ENCODE results near the gene DET1. TPM values are rescaled to one million over a fixed set of nuclear protein-coding genes. Genes with fewer than 3 reads are reported as not detected.
"Not testable (repeated sequence)": the region's sequence is repeated elsewhere in the genome, so short reads cannot be mapped to it uniquely, and the experiment has no call there.

DET1 gene
- polyA plus RNA-seq (ENCODE audit: insufficient read length in 12 of 12) = 10 to 100 TPM in 7 of 12 donors, 1 to 10 TPM in 4, not detected in 1; 4.7 to 13.4 (median 10.4) TPM
- long read RNA-seq, donor 1, transcript DET1-208 (1 exons, 3,844 nt) = major isoform, 7 of 8 reads
- long read RNA-seq, donor 1, partial matches to known transcripts = 0 of 8 reads
- long read RNA-seq, donor 1, other reads (novel, unspliced or antisense) = 0 of 8 reads
- long read RNA-seq, donor 2, partial matches to known transcripts = 0 of 7 reads
- long read RNA-seq, donor 2, other reads (novel, unspliced or antisense) = 0 of 7 reads
- long read RNA-seq, donor 3, partial matches to known transcripts = 0 of 2 reads
- long read RNA-seq, donor 3, other reads (novel, unspliced or antisense) = 0 of 2 reads
- long read RNA-seq, donor 4, partial matches to known transcripts = 0 of 4 reads
- long read RNA-seq, donor 4, other reads (novel, unspliced or antisense) = 0 of 4 reads
- long read RNA-seq, donor 5, partial matches to known transcripts = 0 of 8 reads
- long read RNA-seq, donor 5, other reads (novel, unspliced or antisense) = 0 of 8 reads
- long read RNA-seq, donor 6, partial matches to known transcripts = 0 of 6 reads
- long read RNA-seq, donor 6, other reads (novel, unspliced or antisense) = 0 of 6 reads
- long read RNA-seq, donor 7, partial matches to known transcripts = 0 of 2 reads
- long read RNA-seq, donor 7, other reads (novel, unspliced or antisense) = 0 of 2 reads
- long read RNA-seq, donor 8, transcript DET1-208 (1 exons, 3,844 nt) = major isoform, 6 of 8 reads
- long read RNA-seq, donor 8, partial matches to known transcripts = 0 of 8 reads
- long read RNA-seq, donor 8, other reads (novel, unspliced or antisense) = 0 of 8 reads
- long read RNA-seq, donor 9 = 0 reads
- long read RNA-seq, donor 10, partial matches to known transcripts = 0 of 5 reads
- long read RNA-seq, donor 10, other reads (novel, unspliced or antisense) = 0 of 5 reads
- long read RNA-seq, donor 11, partial matches to known transcripts = 0 of 5 reads
- long read RNA-seq, donor 11, other reads (novel, unspliced or antisense) = 0 of 5 reads

DNA sequence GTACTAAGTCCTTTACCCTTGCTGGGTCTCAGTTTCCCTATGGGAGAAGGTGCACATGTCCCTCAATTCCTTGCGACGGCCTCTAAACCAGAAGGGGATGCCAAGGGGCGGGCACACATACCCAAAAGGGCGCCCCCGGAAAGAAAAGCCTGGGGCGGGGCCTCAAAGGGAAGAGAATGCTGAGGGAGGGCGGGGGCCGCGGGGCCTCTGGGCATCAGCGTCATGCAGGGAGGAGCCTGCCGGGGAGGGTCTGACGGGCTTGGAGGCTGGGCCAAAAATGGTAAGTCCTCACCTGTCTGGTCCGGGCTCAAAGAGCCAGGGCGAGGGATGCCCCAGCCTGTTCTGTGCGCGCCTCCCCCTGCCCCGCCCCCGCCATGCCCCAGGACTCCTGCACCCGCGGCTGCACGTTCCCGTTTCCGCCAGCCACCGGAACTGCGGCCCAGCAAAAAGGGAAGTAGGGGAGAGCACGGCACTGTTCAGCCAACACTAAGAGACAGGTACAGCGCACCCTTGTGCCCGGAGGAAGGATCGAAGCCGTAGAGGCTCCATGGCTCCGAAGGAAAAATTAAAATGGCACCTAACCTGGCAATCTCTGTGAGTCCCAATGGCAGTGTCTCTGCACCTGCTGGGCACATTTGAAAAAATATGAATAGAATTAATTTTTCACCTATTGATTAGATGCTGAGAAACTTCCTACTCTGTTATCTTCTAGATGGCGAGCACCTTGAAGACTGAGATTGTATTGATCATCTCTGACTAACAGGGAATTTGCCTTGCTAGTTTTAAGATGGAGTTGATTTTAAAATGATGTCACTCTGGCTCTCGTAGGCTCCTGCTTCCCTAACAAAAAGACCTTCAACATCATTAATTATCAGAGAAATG is at the start of gene DET1:
TSS of gene DET1 (minus strand) at position 434 of the 882 bp plus-strand sequence. CDS start 14,976 bp downstream, outside the sequence.
- DNase-seq = peak; percentile 91

DNA sequence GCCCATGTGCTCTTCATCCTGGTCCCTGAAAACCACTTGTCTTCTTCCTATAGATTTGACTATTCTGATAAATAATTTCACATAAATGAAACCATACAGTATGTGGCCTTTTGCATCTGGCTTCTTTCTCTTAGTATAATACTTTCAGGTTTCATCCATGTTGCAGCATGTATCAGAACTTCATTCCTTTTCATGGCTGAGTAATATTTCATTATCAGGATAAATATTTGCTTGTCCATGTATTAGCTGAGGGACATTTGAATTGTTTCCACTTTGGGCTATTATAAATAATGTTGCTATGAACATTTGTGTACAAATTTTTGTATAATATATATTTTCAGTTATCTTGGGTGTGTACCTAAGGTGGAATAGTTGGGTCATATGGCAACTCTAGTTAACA is 44.9 kb upstream of the DET1 start:
- DNase-seq = no peak

DNA sequence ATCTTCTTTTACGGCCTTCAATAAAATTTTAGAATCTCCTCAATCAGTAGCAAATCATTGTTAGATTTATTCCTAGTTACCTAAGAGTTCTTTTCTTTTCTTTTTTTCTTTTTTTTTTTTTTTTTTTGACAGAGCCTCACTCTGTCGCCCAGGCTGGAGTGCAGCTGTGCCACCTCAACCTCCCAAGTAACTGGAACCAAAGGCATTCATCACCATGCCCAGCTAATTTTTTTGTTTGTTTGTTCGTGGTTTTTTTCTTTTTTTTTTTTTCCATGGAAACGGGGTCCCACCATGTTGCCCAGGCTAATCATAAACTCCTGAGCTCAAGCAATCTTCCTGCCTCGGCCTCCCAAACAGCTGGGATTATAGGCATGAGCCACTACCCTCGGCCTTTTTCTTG is 44.3 kb upstream of the DET1 start:
- no peak for DNase-seq

DNA sequence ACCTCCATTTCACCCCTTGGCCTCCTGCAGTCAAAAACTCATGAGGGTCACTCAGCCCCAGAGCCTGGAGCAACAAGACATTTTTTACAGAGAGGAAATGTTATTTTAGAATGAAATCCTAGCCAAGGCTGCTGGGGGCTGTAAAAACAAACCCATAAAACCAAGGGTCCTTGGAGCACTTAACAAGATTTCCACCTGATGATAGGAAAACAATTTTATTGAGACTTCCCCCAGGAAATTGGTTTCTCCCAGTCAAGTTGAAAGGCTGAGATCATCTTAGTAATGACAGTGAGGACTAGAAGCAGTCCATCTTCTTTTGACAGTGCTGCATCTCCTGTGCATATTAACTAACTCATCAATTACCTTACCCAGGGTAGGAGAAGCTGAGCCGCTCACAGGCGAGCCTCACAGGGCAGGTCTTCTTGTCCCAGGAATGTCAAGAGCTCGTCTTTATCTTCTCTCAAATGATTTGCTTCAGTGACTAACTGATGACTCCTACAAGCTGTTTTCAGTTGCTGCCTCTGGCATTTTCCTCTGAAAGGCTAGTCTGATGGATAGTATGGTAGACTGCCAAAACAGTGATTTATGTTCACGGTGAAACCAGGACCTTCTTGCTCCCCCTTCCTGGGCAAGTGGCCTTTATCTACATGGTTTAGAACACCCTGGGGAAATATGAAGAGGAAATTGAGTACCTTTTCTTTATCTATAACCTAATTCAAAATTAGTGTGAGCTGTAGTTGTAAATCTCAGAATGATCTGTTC is 40.1 kb upstream of the DET1 start:
- DNase-seq = no peak

DNA sequence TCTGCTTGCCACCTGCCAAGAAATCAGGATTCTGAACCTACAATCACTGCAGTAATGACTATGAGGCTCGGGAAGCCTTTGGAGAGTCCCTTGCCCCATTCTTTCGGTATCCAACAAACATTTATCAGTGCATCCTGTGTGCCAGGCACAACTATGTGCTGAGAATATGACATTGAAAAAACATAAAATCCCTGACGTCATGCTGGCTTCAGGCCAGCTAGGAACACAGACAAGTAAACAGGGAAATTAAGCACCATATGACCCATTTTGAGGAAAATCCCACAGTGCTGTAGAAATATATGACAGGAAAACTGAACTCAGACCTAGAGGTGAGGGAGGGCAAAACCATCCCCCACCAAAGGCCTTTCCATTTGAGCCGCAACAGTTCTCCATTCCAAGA is 34.1 kb upstream of the DET1 start:
- DNase-seq = no peak

DNA sequence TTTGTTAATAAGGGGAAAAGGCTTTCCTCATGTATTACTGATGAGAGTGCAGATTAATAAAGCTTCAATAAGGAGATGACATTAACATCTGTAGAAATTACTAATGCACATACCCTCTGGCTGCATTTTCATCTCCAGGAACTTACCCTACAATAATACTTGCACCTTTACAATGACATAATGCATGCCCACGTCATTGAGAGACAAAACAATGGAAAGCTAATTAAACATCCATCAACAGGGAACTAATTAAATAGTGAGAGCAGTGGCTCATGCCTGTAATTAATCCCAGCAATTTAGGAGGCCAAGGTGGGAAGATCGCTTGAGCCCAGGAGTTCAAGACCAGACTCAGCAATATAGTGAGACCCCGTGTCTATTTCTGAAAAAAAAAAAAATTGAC is 32.8 kb upstream of the DET1 start:
- no peak for DNase-seq

DNA sequence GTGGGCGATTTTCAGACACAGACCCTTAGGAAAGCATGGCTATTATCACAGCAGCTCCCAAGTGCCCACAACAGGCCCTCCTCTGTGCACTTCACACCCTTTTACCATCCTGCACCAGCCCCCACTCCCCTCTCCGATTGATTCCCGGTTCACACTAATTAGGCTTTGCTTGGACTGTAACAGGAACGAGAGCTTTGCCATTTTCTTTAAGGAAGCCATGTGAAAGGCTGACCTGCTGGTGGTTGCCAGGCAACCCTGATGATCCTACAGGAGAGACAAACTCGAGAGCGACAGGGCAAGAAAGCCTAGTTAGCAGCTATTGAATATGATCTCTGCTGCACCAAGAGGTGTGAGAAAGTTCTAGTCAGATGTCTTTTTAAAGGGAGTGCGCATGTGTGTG is 28.2 kb upstream of the DET1 start:
- DNase-seq = no peak

DNA sequence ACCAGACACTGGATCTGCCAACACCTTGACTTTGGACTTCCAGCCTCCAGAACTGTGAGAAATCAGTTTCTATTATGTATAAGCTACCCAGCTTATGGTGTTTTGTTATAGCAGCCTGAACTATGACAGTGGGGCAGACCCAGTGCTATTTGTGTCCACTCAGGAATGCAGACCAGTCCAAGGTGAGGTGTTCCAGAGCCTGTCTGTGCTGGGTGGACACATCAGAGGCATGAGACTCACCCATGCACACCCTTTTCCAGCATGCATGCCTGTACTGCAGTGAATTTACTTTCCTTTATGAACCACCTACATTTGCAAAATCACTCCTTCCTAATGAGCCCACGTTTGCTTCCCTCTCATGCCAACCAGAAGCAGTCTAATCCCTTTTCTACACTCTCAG is 27.6 kb upstream of the DET1 start:
- no peak for DNase-seq

DNA sequence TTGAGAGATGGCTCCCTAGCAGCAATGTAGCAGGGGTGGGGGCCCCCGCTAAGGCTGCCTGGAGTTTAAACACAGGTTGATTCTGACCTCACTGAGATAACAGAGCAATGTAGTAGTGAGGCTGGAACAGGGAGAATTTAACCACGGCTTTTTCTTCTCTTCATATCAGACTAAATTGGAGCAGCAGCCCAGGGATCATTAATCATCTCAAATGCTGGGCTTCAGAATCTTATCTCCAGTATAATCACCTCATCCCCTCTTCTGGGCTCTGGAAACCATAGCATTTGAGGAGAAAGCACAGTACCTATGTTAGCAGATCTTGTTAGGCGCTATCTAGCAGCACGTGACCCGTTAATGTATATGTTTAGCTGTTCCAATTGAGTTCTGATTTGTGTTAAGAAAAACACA is 25.4 kb upstream of the DET1 start:
- DNase-seq = no peak

DNA sequence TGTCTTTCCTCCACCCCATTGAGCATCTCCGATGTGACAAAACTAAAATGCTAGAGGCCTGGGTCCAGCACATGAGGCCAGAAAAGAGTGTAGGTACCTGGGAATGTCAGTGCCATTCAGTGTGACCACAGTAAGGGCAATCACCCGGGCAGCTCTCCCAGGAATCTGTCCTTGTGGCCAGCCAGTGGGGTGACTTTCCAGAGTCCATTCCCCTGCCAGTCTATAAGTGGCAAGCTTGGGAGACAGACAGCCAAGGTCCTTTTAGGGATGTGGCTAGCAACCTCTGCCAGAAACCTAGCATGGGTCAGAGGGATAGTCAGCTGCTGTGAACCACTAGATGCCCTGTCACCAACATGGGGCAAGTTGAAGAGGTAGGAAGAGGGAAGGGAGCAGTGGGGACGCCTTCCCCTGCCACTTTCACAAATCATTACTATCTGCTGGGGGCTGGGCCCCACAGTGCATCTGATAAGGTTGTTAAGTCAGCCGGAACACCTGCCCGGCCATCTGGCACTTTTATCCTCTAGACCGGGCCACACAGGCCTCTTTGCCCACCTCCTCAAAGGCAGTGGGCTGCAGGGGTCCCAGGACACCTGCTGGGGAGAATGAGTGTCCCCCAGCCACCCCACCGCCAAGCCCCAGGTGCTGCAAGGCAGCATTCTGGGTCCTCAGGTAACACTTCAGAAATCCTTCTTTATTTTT is 24.8 kb upstream of the DET1 start:
- DNase-seq = no peak

DNA sequence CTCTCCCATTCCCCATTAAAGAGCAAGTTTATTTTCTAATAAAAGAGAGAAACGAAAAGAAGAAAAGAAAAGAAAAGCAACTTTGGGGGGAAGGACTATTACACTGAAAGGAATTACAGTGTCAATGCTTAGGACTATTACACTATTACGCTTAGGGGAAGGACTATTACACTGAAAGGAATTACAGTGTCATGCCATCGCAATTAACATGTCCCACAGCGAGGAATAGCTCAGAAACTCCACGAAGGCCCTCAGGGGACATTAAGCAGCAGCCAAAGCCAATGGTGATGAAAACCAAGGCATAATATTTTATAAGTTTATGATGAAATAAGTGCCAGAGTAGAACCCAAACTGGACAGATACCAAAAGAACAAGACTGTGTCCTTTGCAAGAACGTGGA is 22.1 kb upstream of the DET1 start:
- DNase-seq = no peak

DNA sequence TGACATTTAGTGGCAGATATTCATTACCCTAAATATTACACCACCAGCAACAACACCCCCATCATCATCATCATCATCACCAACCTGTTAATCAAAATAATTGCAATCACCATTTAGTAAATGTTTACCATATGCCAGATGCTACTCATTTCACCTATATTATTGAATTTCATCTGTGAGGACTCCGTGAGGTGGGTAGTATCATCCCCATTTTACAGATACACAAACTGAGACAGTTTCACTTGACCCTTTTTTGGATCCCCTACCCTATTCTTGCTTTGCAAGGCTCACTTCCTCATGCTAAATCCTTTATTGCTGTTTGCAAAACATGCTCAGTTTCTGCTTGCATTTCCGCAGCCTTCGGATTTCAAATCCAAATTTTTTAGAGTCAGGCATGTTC is 18.3 kb upstream of the DET1 start:
- no peak for DNase-seq

DNA sequence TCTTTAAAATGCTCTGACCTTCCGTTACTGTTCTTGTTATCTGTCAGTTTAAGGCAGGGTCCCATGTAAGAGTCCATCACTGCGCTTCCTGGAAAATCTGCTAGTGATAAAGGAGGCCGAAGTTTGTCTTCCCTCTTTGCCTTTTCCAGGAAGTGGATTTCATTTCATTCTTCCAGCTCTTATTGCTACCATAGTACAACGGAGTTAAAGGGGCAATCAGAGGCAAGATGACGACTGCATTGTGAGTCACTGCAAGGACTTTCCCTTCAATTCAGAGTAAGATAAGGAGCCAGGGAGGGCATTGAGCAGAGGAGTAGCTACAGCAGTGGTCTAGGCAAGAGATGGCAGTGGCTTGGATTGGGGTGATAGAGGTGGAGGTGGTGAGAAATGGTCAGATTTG is 17.2 kb upstream of the DET1 start:
- DNase-seq = no peak

DNA sequence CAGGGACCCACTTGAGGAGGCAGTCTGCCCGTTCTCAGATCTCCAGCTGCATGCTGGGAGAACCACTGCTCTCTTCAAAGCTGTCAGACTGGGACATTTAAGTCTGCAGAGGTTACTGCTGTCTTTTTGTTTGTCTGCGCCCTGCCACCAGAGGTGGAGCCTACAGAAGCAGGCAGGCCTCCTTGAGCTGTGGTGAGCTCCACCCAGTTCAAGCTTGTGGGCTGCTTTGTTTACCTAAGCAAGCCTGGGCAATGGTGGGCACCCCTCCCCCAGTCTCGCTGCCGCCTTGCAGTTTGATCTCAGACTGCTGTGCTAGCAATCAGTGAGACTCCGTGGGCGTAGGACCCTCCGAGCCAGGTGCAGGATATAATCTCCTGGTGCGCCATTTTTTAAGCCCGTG is 13.1 kb upstream of the DET1 start:
- not testable (repeated sequence) for DNase-seq

DNA sequence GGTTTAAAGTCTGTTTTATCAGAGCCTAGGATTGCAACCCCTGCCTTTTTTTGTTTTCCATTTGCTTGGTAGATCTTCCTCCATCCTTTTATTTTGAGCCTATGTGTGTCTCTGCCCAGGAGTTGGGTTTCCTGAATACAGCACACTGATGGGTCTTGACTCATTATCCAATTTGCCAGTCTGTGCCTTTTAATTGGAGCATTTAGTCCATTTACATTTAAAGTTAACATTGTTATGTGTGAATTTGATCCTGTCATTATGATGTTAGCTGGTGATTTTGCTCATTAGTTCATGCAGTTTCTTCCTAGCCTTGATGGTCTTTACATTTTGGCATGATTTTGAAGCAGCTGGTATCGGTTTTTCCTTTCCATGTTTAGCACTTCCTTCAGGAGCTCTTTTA is 11.5 kb upstream of the DET1 start:
- DNase-seq = not testable (repeated sequence)

DNA sequence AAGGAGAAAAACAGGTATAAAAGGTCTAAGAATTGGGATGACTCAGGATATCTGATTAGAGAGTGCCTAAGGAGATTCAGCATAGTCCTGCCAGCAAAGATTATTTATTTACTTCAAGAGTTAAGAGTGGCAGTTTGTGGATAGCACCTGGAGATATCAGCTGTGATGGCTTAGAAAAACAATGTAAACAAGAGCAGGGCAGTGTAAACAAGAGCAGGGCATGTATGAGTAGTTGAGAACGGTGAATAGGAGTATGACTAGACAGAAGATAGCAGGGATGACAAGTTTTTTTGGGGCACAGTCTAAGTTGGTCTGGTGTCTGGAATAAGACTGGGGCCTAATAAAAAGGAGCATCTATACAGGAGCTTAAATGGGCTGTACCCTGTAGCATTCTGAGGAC is 1.5 kb upstream of the DET1 start:
- DNase-seq = not testable (repeated sequence)

DNA sequence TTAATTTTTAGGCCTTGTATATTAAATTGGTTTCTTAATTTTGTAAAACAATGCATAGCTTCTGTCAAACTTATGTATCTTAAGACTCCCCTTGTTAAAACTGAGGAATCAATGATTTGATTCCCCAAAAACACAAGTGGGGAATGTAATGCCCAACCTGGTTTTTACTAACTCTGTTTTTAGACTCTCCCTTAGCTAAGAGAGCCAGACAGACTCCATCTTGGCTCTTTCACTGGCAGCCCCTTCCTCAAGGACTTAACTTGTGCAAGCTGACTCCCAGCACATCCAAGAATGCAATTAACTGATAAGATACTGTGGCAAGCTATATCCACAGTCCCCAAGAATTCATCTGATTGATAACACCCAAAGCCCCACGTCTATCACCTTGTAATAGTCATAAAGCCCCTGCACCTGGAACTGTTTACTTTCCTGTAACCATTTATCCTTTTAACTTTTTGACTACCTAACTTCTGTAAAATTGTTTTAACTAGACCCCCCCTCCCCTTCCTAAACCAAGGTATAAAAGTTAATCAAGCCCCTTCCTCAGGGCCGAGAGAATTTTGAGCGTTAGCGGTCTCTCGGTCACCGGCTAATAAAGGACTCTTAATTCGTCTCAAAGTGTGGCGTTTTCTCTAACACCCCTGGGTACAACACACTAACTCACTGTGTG is 768 bp downstream of the DET1 start:
- DNase-seq = not testable (repeated sequence)

DNA sequence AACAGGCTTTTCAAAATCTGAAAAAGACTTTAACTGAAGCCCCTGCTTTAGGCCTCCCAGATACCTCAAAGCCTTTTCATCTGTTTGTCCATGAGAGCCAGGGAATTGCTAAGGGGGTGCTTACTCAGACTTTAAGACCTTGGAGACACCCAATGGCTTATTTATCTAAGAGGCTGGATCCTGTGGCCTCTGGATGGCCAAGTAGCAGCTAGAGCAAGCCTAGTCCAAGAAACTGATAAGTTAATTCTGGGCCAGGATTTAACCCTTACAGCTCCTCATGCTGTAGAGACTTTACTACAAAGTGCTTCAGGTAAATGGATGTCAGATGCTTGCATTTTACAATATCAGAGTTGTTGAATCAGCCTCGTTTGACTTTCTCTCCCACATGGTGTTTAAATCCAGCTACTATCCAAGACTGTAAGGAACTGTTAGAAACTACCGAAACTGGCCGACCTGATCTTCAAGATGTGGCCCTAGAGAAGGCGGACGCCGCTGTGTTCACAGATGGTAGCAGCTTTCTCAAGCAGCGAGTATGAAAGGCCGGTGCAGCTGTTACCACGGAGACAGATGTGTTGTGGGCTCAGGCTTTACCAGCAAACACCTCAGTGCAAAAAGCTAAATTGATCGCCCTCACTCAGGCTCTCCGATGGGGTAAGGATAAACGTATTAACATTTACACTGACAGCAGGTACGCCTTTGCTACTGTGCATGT is 3.3 kb downstream of the DET1 start:
- DNase-seq = no peak

DNA sequence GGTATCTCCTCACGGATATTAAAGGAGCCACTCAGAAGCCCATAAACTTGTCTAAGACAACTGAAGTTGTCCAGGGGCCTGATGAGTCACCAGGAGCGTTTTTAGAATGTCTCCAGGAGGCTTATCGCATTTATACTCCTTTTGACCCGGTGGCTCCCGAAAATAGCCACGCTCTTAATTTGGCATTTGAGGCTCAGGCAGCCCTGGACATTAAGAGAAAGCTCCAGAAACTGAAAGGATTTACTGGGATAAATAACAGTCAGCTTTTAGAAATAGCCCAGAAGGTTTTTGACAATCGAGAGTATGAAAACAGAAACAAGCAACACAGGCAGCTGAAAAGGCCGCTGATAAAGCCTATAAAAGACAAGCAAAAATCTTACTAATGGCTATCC is 4.1 kb downstream of the DET1 start:
- DNase-seq = no peak
